Measurements from ENCODE around the gene ATXN10.

DNA sequence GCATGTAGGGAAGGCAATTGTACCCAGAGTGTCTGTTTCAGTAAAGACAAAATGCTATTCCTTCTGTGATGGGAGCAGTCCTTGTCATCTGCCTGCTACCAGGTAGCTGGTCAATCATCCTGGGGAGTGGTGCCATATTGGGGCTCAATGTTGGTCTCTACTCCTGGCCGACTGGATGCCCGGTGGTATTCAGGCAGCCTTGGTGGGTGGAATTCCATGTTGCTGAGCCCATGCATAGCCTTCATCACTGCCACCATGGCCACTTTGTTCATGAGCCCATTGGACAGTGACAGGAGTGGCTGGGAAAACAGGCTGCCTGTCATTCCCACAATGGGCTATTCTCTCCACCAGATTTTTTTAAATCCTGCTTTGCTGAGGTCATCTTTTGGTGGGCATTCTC, 184.3 kb downstream of the ATXN10 start:
- TF ChIP-seq, protein P1, sequence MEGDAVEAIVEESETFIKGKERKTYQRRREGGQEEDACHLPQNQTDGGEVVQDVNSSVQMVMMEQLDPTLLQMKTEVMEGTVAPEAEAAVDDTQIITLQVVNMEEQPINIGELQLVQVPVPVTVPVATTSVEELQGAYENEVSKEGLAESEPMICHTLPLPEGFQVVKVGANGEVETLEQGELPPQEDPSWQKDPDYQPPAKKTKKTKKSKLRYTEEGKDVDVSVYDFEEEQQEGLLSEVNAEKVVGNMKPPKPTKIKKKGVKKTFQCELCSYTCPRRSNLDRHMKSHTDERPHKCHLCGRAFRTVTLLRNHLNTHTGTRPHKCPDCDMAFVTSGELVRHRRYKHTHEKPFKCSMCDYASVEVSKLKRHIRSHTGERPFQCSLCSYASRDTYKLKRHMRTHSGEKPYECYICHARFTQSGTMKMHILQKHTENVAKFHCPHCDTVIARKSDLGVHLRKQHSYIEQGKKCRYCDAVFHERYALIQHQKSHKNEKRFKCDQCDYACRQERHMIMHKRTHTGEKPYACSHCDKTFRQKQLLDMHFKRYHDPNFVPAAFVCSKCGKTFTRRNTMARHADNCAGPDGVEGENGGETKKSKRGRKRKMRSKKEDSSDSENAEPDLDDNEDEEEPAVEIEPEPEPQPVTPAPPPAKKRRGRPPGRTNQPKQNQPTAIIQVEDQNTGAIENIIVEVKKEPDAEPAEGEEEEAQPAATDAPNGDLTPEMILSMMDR (conservative IDR thresholded peaks at IDR 0.05; ENCODE audit: low read length): no peak
- TF ChIP-seq EZH2phosphoT487 (IDR thresholded peaks at IDR 0.05; ENCODE audit: borderline replicate concordance): no peak
